Measurements from ENCODE around the gene CATSPERE.

GRCh38 chr1:244662599-244662998, 201.5 kb downstream of the CATSPERE start:
- TF ChIP-seq, protein P1, sequence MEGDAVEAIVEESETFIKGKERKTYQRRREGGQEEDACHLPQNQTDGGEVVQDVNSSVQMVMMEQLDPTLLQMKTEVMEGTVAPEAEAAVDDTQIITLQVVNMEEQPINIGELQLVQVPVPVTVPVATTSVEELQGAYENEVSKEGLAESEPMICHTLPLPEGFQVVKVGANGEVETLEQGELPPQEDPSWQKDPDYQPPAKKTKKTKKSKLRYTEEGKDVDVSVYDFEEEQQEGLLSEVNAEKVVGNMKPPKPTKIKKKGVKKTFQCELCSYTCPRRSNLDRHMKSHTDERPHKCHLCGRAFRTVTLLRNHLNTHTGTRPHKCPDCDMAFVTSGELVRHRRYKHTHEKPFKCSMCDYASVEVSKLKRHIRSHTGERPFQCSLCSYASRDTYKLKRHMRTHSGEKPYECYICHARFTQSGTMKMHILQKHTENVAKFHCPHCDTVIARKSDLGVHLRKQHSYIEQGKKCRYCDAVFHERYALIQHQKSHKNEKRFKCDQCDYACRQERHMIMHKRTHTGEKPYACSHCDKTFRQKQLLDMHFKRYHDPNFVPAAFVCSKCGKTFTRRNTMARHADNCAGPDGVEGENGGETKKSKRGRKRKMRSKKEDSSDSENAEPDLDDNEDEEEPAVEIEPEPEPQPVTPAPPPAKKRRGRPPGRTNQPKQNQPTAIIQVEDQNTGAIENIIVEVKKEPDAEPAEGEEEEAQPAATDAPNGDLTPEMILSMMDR (IDR thresholded peaks at IDR 0.05 in 8 of 11, conservative IDR thresholded peaks at IDR 0.05 in 3 of 11): no peak
- TF ChIP-seq POLR2A (IDR thresholded peaks at IDR 0.05) (no peak), POLR2AphosphoS5 (IDR thresholded peaks at IDR 0.05) (no peak)
